Prostate gland (tissue), 2 donors: ENCODE data around the gene PIGR. TPM values are rescaled to one million over a fixed set of nuclear protein-coding genes. Genes with fewer than 3 reads are reported as not detected.

Source experiments
- DNase-seq: peaks from one replicate; pipeline ENCODE4 v3.0.0-alpha.2; 2019; ENCODE audit warnings: low spot score
- H3K27ac ChIP-seq, 2 donors: fragments of 200-600 bp; sonication (generic); 2 replicates each; pipeline ENCODE4 v1.5.1; 2017 to 2019
- H3K27me3 ChIP-seq: fragments of 200-600 bp; sonication (generic); replicated peaks from 2 replicates; pipeline ENCODE4 v1.5.1; 2019; ENCODE audit not compliant: insufficient read depth
- H3K36me3 ChIP-seq, 2 donors: fragments of 200-600 bp; sonication (generic); 1 replicate in 1 of 2; 2 replicates in 1 of 2; pipeline versions ENCODE4 v1.5.1 to v1.8.1; 2017 to 2019
- H3K4me1 ChIP-seq: fragments of 200-600 bp; sonication (generic); replicated peaks from 2 replicates; pipeline ENCODE4 v1.5.1; 2019
- H3K4me3 ChIP-seq, 2 donors: fragments of 200-600 bp; sonication (generic); 2 replicates each; pipeline ENCODE4 v1.5.1; 2017 to 2019
- H3K9me3 ChIP-seq: fragments of 200-600 bp; sonication (generic); 2 replicates; pipeline ENCODE4 v1.5.1; 2017
- CTCF ChIP-seq, 4 experiments: fragments of 200-600 bp in 2 of 4; fragments of 450-650 bp in 2 of 4; sonication (generic) in 2 of 4; IDR thresholded peaks; 1 replicate in 3 of 4; 2 replicates in 1 of 4; pipeline ENCODE4 v1.5.1; 2016 to 2019; ENCODE audit warnings: antibody characterized with exemption in 4 of 4, mild to moderate bottlenecking in 2 of 4, moderate library complexity in 2 of 4
- POLR2A ChIP-seq: fragments of 450-650 bp; IDR thresholded peaks from one replicate; pipeline ENCODE4 v1.6.1; 2016; ENCODE audit warnings: antibody characterized with exemption, mild to moderate bottlenecking
- POLR2AphosphoS5 ChIP-seq: sonication (generic); formaldehyde crosslinking; IDR thresholded peaks from one replicate; pipeline ENCODE4 v1.6.1; 2017; ENCODE audit warnings: antibody characterized with exemption
- WGBS: methylation state at CpG from one replicate; pipeline ENCODE4 v1.1.5; 2018; 5-methylcytosine and 5-hydroxymethylcytosine counted together
- intact Hi-C: fragments of 100-400 bp; cut with DNase I; formaldehyde crosslinking; loops from one replicate; pipeline ENCODE4 v1.14.2; 2022
- total RNA-seq, 2 donors: library from RNA; depleted of rRNA; stranded (reverse); fragments of >200 nt; gene quantifications; one replicate each; pipeline ENCODE4 v1.1.0, GENCODE V29; 2016

Gene PIGR
- total RNA-seq, 2 donors from 2014 or later = 1.9 to 91.7 TPM

DNA sequence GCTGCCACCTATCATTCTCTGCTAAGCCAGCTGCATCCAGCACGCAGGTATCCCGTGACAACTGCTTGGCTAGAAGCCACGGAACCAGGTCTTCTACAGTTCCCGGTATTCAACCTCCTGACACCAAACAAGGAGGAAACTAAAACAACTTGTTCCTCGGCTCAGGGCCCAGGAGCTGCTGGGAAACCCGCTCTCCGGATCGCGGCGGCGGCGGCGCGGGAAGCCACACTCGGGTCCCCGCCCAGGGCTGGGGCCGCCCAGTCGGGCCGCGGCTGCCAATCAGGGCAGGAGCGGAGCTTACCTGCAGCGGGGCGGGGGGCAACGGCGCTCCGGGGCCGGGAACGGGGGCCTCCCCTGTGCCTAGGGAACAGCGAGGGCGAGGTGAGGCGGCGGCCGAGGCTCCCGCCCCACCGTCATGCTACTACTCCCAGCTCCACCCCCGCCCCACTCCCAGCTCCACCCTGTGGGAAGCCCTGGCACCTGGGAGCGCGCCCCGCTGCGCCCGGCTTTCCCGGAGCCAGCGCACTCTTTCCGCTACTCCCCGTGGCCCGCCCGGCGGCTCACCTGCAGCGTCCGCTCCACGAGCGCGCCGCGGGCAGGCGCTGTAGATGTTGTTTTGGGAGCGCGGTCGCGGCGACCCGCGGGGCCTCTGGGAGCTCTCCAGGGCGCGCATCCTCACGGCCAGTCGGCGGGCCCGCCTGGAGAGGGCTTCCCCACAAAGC lies 36.9 kb downstream of the PIGR start:
- no peaks in the 10 kb centered on the region for H3K27me3 ChIP-seq
- peak overlapping the region; percentile 63 to 64 for H3K27ac ChIP-seq
- intact Hi-C loops = no loop called here
- peak; percentile 91 for DNase-seq
- H3K36me3 ChIP-seq = no peaks in the 10 kb centered on the region
- 2% methylated on average over 55 of the region's 69 CpGs for WGBS
- TF ChIP-seq POLR2A = peak; percentile 26
- TF ChIP-seq CTCF (IDR thresholded peaks at IDR 0.05) = peak in 1 of 4 experiments; percentile 11
- TF ChIP-seq POLR2AphosphoS5 = peak; percentile 73
- peak overlapping the region; percentile 42 to 46 for H3K4me3 ChIP-seq
- H3K9me3 ChIP-seq = no peaks in the 10 kb centered on the region
- no peaks in the 10 kb centered on the region for H3K4me1 ChIP-seq

DNA sequence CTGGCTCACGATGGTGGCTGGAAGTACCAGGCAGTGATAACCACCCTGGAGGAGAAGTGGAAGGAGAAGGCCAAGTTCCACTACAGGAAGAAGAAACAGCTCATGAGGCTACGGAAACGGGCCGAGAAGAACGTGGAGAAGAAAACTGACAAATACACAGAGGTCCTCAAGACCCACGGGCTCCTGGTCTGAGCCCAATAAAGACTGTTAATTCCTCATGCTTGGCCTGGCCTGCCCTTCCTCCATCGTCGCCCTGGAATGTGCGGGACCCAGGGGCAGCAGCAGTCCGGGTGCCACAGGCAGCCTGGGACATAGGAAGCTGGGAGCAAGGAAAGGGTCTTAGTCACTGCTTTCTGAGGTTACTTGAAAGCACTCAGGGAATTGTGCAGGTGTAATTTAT lies 38.2 kb downstream of the PIGR start:
- DNase-seq = no peak

DNA sequence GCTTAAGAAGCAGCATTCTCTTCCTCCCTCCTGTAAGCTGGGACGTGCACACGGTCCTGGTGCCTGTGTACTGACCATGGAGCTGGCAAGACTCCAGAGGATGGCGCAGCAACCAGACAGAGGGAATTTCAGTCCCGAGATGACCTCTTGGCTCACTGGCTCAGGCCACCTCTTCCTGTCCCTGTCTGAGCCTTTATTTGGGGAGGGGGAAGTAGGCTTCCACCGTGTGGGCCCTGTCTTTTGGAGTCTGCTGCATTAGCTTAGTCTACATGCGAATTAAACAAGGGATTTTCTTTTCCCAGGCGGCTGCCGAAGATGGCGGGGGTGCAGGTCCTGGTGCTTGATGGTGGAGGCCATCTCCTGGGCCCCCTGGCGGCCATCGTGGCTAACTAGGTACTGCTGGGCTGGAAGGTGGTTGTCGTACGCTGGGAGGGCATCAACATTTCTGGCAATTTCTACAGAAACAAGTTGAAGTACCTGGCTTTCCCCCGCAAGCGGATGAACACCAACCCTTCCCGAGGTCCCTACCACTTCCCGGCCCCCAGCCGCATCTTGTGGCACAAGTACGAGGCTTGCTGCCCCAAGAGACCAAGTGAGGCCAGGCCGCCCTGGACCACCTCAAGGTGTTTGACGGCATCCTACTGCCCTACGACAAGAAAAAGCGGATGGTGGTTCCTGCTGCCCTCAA lies 38.8 kb downstream of the PIGR start:
- H3K27me3 ChIP-seq = no peaks in the 10 kb centered on the region
- no peaks in the 10 kb centered on the region for H3K4me1 ChIP-seq
- no peak overlapping the region for H3K27ac ChIP-seq
- TF ChIP-seq CTCF (IDR thresholded peaks at IDR 0.05) (no peak), POLR2AphosphoS5 (no peak), POLR2A (no peak)
- 88% methylated on average over 23 of the region's 23 CpGs for WGBS
- no peak for DNase-seq
- H3K36me3 ChIP-seq = no peaks in the 10 kb centered on the region
- intact Hi-C loops = no loop called here
- no peak overlapping the region for H3K4me3 ChIP-seq
- no peaks in the 10 kb centered on the region for H3K9me3 ChIP-seq

More for the DNA sequence above, 38.2 kb downstream of the PIGR start:
- Histone ChIP-seq H3K27ac (no peak overlapping the region), H3K36me3 (no peaks in the 10 kb centered on the region), H3K4me1 (no peaks in the 10 kb centered on the region), H3K4me3 (no peak overlapping the region), H3K9me3 (no peaks in the 10 kb centered on the region), H3K27me3 (no peaks in the 10 kb centered on the region)
- TF ChIP-seq POLR2AphosphoS5 = no peak
- TF ChIP-seq POLR2A = no peak
- no peak for TF ChIP-seq CTCF (IDR thresholded peaks at IDR 0.05)
- intact Hi-C loops = no loop called here
- WGBS = 90% methylated on average over 10 of the region's 10 CpGs

GRCh38 chr1:206905295-206906164 lies 40.7 kb downstream of the PIGR start:
- no peaks in the 10 kb centered on the region for H3K4me1 ChIP-seq
- no peaks in the 10 kb centered on the region for H3K9me3 ChIP-seq
- intact Hi-C loops = no loop called here
- no peak overlapping the region for H3K4me3 ChIP-seq
- no peaks in the 10 kb centered on the region for H3K27me3 ChIP-seq
- no peak overlapping the region for H3K27ac ChIP-seq
- 81% methylated on average over 4 of the region's 4 CpGs for WGBS
- no peak for TF ChIP-seq POLR2A
- no peak for TF ChIP-seq POLR2AphosphoS5
- no peak for TF ChIP-seq CTCF (IDR thresholded peaks at IDR 0.05)
- no peaks in the 10 kb centered on the region for H3K36me3 ChIP-seq
- no peak for DNase-seq
